GM18505 (cell line): ENCODE results near the gene ZBTB40.

Experiments
- ATAC-seq: cut with Tn5 transposase; IDR thresholded peaks from one replicate; pipeline ENCODE4 v1.9.1; 2021; ENCODE audit not compliant: unreplicated experiment
- POLR2A ChIP-seq: IDR thresholded peaks from 4 replicates; pipeline ENCODE4 v1.6.1; 2011; ENCODE audit warnings: borderline replicate concordance; ENCODE audit not compliant: insufficient read depth, insufficient read length; ENCODE audit errors: extremely low read depth

ZBTB40 gene

GRCh38 chr1:22489823-22490222 lies 38.2 kb downstream of the ZBTB40 start:
- no peak for ATAC-seq
- TF ChIP-seq POLR2A, result no peak

GRCh38 chr1:22490309-22490708 lies 38.7 kb downstream of the ZBTB40 start:
- no peak for TF ChIP-seq POLR2A
- no peak for ATAC-seq

DNA sequence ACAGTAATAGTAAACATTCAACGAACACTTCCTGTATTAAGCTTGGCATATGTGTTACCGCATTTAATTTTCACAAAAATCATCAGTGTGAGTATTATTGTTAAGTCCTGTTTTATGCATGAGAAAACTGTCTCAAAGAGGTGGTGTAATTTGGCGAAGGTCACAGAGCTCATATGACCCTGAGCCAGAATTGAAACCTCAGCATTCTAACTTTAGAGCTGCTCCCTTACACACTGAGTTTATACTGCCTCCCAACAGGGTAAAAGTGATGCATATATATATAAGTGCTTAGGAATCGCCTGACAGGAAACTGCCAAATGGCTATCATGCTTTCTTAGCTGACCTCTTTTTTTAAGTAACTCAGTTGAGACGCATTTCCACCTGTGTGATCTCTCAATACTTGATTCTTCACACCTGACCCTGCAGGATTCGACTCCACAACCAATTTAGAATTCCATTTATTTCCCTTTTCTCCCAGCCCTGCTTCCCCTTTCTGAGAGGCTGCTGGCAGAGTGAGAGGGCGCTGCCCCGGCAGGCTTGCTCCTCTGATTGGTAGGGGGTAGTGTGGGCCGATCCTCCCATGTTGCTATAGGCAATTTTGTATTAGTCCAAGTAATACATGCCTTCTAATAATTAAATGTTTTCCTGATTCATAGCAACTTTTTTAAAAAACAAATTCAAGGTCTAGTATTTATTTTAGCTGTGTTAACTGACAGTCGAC lies 40.5 kb downstream of the ZBTB40 start:
- ATAC-seq, result no peak
- TF ChIP-seq POLR2A, result no peak

GRCh38 chr1:22494144-22494543 lies 42.5 kb downstream of the ZBTB40 start:
- no peak for ATAC-seq
- TF ChIP-seq POLR2A, result no peak

GRCh38 chr1:22494943-22495579 lies 43.4 kb downstream of the ZBTB40 start:
- no peak for ATAC-seq
- TF ChIP-seq POLR2A, result no peak

DNA sequence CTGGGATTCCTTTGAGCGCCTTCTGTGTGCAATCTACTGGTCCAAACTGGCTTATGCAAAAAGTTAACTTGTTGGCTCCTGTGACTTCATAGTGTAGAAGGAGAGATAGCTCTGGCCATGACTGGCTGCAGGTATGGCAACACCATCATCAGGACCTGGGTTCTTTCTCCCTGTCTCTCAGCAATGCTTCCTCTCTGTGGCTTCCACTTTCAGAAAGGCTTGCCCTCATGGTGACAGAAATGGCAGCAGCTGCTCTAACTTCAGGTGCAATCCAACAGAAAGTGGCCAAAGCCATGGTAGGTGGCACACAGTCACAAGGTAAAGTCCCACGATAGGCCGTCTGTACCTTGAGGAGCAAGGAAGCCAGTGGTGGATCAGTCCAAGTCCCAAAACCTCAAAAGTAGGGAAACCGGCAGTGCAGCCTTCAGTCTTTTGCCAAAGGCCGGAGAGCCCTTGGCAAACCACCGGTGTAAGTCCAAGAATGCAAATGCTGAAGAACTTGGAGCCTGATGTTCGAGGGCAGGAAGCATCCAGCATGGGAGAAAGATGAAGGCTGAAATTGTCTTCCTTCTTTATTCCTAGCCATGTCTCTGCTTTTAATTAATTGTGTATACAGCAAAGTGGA lies 45.0 kb downstream of the ZBTB40 start:
- TF ChIP-seq POLR2A, result no peak
- ATAC-seq, result no peak

DNA sequence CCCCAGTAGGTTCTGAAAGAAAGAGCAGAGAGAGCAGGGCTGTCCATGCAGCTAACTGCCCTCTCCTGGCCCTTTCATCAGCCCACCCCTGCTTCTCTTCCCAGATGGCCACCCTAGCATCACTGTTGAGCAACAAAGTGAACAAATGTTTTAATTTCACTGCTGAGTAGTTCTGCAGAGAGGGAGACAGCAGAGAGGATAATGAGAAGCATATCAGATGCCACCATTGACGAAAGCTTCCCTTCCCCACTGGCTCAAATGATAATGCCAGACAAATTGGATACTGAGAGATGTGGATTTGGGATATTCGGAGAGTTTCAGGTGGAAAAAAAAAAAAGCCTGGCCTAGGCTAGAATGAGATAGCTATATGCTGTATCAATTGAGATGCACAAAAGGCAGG lies 46.8 kb downstream of the ZBTB40 start:
- no peak for TF ChIP-seq POLR2A
- ATAC-seq, result no peak

- no peak for ATAC-seq
- no peak for TF ChIP-seq POLR2A
These were observed 48.4 kb downstream of the ZBTB40 start for GRCh38 chr1:22500058-22500457.

DNA sequence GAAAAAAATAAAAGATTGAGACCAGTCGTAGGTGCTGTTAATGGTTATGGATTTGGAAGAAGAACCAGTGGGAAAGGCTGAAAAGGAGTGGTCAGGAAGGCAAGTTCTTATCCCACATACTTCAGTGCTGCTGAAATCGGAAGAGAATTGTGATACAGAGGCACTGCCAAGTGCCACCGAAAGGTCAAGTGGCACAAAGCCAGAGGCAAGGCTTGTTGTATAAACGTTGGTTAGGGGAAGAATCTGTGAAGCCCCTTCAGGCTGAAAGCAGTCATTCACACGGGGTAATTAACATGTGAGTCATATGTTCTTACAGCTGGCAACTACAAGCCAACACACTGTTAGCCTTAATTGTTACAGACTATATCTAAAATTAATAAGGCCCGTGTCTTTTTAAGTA lies 48.8 kb downstream of the ZBTB40 start:
- no peak for ATAC-seq
- no peak for TF ChIP-seq POLR2A

DNA sequence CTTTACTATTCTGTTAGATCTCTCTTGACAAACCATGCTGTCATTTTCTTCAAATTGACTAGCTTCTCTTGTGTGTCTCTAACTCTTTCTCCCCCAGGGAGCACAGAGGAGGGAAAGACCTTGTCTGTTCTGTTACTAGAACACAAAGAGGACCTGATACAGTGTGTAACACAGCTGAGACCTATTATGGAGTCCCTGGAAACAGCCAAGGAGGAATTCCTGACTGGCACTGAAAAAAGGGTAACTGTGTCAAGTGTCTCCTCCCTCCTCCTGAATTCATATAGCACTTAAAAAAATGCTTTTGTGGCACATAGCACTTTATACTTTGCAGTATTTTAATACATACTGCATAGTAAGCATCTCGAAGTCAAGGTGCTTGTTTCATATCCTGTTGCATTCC lies 50.6 kb downstream of the ZBTB40 start:
- ATAC-seq, result no peak
- no peak for TF ChIP-seq POLR2A

DNA sequence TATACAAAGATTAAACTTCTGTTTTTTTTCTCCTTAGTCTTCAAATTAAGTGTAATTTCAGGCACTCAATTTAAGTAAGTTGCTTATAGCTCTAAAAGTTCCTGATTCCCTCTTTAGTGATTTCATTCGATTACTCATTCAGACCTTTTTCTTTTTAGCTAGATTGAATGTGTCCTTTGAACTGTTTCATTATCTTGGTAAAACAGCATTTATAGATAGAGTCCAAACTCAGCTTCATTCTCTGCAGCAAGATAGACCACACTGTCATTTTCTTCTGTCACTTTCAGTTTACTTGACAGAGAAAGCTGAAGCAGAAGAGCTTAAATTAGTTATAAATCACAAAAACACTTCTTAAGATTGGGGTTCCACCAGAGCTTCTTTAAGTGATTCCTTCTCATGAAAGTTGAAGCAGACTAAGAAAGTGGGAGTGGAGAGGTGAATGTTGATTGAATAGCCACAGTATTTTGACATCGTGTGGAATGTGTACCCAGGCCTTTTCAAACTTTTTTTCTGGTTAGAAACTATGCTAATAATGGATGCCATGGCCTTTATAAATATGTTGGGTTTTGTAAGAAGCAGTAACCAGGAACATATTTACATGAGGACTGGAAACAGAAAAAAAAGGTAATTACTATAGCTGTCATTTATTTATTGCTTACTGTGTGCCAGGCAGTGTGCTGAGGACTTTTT lies 52.2 kb downstream of the ZBTB40 start:
- no peak for TF ChIP-seq POLR2A
- no peak for ATAC-seq

- no peak for TF ChIP-seq POLR2A
- ATAC-seq, result no peak
These were observed 54.6 kb downstream of the ZBTB40 start for GRCh38 chr1:22506130-22506692.

DNA sequence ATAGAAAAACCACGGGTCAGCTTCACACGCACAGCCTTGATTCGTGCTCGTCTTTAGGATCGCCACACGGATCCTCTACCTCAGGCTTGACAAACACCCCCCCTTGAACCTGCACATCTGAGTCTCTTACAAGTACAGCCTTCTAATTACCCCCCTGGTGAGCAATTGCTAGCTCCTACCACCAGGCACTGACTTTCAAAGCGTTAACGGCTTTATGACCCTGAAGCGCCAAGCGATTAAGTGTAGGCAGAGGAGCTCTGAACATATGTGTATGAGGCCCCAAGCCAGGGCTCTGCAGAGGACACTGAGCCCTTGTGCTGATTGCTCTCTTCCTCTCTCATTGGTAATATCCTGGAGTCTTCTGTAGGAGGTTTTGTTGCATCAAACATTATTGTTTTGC lies 55.9 kb downstream of the ZBTB40 start:
- TF ChIP-seq POLR2A, result no peak
- no peak for ATAC-seq
